B cell (primary cell): Measurements from ENCODE around the gene PIM2.
"Not testable (repeated sequence)": the region's sequence is repeated elsewhere in the genome, so short reads cannot be mapped to it uniquely, and the experiment has no call there.

Source experiments
- EZH2 ChIP-seq: IDR thresholded peaks from 2 replicates; pipeline ENCODE4 v1.6.1; 2012; ENCODE audit warnings: borderline replicate concordance, low read depth, mild to moderate bottlenecking, moderate library complexity, low read length; ENCODE audit not compliant: insufficient read depth, poor library complexity, severe bottlenecking
- TF ChIP-seq, protein P1 (sequence below): fragments of 200-600 bp; IDR thresholded peaks from one replicate; pipeline ENCODE4 v1.8.0; 2022; ENCODE audit warnings: antibody characterized with exemption, mild to moderate bottlenecking

DNA sequence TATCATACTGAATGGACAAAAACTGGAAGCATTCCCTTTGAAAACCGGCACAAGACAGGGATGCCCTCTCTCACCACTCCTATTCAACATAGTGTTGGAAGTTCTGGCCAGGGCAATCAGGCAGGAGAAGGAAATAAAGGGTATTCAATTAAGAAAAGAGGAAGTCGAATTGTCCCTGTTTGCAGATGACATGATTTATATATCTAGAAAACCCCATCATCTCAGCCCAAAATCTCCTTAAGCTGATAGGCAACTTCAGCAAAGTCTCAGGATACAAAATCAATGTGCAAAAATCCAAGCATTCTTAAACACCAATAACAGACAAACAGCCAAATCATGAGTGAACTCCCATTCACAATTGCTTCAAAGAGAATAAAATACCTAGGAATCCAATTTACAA is 46.8 kb downstream of the PIM2 start:
- TF ChIP-seq EZH2: not testable (repeated sequence)
- TF ChIP-seq, protein P1, sequence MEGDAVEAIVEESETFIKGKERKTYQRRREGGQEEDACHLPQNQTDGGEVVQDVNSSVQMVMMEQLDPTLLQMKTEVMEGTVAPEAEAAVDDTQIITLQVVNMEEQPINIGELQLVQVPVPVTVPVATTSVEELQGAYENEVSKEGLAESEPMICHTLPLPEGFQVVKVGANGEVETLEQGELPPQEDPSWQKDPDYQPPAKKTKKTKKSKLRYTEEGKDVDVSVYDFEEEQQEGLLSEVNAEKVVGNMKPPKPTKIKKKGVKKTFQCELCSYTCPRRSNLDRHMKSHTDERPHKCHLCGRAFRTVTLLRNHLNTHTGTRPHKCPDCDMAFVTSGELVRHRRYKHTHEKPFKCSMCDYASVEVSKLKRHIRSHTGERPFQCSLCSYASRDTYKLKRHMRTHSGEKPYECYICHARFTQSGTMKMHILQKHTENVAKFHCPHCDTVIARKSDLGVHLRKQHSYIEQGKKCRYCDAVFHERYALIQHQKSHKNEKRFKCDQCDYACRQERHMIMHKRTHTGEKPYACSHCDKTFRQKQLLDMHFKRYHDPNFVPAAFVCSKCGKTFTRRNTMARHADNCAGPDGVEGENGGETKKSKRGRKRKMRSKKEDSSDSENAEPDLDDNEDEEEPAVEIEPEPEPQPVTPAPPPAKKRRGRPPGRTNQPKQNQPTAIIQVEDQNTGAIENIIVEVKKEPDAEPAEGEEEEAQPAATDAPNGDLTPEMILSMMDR: not testable (repeated sequence)
